Measurements from ENCODE around the gene TMEM109.

The TMEM109 gene

DNA sequence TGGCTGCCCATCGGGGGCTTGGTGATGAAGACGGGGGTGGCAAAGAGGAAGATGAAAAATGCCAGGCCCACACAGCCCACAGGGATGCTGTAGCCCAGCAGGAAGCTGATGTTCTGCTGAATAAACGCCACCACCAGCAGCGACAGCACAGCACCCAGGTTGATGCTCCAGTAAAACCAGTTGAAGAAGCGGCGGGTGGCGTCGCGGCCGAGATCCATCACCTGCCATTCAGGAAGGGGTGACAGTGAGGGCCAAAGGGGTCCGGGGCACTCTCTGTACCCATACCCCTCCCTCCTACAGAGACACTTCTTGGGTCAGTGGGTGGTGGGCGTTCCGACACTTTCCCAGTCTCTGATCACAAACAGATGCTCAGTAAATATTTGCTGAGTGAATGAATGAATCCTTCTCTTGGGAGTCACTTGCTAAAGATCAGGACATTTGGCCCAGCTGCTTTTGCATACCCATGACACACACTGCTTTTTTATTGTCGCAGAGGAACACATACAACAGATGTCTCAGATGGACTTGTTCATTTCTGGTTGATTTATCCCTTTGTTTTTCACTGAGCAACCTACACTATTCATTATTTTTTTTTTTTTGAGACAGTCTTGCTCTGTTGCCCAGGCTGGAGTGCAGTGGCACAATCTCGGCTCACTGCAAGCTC, 32.8 kb downstream of the TMEM109 start:
- Histone ChIP-seq H3K27me3 (replicated peaks; ENCODE audit: control insufficient read depth, insufficient read depth, low read length) (no peaks in the 10 kb centered on the region), H3K4me3 (replicated peaks; ENCODE audit: low read depth, low read length) (no peak overlapping the region), H3K36me3 (ENCODE audit: control insufficient read depth, insufficient read depth, low read length) (peaks cover 24% of the 10 kb centered on the region)
- DNase-seq (ENCODE audit: extremely low read depth, insufficient read length): no peak
- TF ChIP-seq, protein P1, sequence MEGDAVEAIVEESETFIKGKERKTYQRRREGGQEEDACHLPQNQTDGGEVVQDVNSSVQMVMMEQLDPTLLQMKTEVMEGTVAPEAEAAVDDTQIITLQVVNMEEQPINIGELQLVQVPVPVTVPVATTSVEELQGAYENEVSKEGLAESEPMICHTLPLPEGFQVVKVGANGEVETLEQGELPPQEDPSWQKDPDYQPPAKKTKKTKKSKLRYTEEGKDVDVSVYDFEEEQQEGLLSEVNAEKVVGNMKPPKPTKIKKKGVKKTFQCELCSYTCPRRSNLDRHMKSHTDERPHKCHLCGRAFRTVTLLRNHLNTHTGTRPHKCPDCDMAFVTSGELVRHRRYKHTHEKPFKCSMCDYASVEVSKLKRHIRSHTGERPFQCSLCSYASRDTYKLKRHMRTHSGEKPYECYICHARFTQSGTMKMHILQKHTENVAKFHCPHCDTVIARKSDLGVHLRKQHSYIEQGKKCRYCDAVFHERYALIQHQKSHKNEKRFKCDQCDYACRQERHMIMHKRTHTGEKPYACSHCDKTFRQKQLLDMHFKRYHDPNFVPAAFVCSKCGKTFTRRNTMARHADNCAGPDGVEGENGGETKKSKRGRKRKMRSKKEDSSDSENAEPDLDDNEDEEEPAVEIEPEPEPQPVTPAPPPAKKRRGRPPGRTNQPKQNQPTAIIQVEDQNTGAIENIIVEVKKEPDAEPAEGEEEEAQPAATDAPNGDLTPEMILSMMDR (IDR thresholded peaks at IDR 0.05; ENCODE audit: insufficient read depth, low read length, poor library complexity, severe bottlenecking): no peak

DNA sequence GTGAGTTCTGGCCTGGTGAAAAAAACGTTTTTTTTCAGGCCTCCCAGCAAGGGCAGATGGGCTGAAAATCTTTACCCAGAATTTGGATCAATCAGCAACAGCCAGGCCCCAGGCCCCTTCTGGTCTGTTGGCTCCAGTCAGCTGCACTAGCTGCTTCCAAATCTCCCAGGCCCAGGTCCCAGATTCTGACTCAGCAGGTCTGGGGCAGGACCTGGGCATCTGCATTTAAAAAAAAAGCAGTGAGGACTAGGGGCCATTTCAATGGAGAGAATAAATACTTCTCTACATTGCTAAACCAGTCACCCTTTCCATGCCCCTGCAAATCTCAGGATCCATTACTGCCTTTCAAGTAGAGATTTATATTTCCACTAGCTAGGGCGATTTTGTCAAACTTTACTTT, 33.7 kb downstream of the TMEM109 start:
- no peak for DNase-seq (ENCODE audit: extremely low read depth, insufficient read length)
- TF ChIP-seq, protein P1 (IDR thresholded peaks at IDR 0.05; ENCODE audit: insufficient read depth, low read length, poor library complexity, severe bottlenecking): no peak
- Histone ChIP-seq H3K36me3 (ENCODE audit: control insufficient read depth, insufficient read depth, low read length) (peaks cover 16% of the 10 kb centered on the region), H3K27me3 (replicated peaks; ENCODE audit: control insufficient read depth, insufficient read depth, low read length) (no peaks in the 10 kb centered on the region), H3K4me3 (replicated peaks; ENCODE audit: low read depth, low read length) (no peak overlapping the region)

DNA sequence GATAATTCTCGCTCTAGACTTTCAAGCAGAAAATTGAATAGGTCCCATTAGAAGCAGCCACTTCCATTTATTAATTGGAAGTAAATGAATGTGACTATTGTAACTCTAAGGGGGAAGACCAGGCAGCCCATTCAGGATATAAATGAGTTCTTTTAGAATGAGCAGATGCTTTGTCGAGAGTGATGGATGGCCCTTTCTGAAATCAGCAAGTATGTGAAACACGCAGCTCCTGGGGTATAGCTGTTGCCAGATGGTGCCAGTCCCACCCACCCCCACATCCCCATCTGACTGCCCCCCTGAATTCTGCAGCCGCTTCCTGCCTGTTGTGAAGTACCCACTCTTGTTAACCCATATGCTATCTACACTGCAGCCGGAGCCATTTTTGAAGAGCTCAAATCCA, 34.3 kb downstream of the TMEM109 start:
- H3K36me3 ChIP-seq (ENCODE audit: control insufficient read depth, insufficient read depth, low read length): peaks cover 13% of the 10 kb centered on the region
- TF ChIP-seq, protein P1 (IDR thresholded peaks at IDR 0.05; ENCODE audit: insufficient read depth, low read length, poor library complexity, severe bottlenecking): no peak
- no peak overlapping the region for H3K4me3 ChIP-seq (replicated peaks; ENCODE audit: low read depth, low read length)
- no peak for DNase-seq (ENCODE audit: extremely low read depth, insufficient read length)
- no peaks in the 10 kb centered on the region for H3K27me3 ChIP-seq (replicated peaks; ENCODE audit: control insufficient read depth, insufficient read depth, low read length)

DNA sequence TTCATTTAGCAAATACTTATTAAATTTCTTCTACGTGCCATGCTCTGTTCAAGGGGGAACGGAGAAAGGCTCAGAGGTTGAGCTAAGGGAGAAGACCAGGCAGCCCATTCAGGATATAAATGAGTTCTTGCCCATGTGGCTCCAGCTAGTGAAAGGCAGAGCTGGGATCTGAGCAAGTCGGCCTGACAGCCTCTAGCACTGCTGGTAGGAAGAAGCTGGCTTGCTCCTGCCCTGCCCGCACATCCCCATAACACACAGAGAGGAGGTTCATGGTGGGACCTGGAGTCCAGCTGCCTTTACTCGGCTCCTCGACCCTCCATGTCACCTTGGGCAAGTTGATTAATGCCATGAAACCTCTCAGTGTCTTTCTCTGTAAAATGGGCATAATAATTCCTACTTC, 36.1 kb downstream of the TMEM109 start:
- TF ChIP-seq, protein P1 (IDR thresholded peaks at IDR 0.05; ENCODE audit: insufficient read depth, low read length, poor library complexity, severe bottlenecking): no peak
- DNase-seq (ENCODE audit: extremely low read depth, insufficient read length): no peak
- H3K27me3 ChIP-seq (replicated peaks; ENCODE audit: control insufficient read depth, insufficient read depth, low read length): no peaks in the 10 kb centered on the region
- H3K36me3 ChIP-seq (ENCODE audit: control insufficient read depth, insufficient read depth, low read length): peaks cover 8% of the 10 kb centered on the region
- H3K4me3 ChIP-seq (replicated peaks; ENCODE audit: low read depth, low read length): peak overlapping the region; percentile 91

DNA sequence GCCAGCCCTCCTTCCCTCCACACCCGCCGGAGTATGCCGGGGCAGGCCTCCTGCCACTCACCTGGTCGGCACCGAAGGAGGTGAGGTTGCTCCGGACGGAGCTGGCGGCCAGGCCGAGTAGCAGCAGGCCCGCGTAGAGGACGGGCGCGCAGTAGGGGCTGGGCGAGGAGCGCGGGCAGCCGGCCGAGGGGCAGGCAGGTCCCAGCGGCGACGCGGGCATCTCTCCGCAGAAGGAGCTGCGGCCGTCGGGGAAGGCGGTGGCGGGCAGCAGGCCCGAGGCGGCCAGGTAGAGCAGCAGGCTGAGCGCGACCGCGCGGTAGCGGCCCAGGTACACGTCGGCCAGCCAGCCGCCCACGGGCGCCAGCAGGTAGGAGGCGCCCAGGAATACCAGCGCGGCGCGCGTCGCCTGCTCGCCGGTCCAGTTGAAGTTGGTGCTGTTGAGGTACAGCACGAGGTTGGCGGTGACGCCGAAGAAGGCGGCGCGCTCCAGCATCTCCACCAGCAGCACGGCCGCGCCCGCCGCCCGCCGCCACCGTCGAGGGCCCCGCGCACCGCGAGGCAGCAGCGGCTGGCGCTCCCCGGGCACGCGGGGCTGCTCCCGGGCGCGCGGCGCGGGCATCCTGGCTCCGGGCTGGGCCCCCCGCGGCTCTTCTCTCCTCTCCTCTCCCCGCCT, 37.1 kb downstream of the TMEM109 start:
- Histone ChIP-seq H3K27me3 (replicated peaks; ENCODE audit: control insufficient read depth, insufficient read depth, low read length) (no peaks in the 10 kb centered on the region), H3K36me3 (ENCODE audit: control insufficient read depth, insufficient read depth, low read length) (peaks cover 6% of the 10 kb centered on the region), H3K4me3 (replicated peaks; ENCODE audit: low read depth, low read length) (peak overlapping the region; percentile 91)
- TF ChIP-seq, protein P1 (IDR thresholded peaks at IDR 0.05; ENCODE audit: insufficient read depth, low read length, poor library complexity, severe bottlenecking): no peak
- DNase-seq (ENCODE audit: extremely low read depth, insufficient read length): peak; percentile 65
